Body of pancreas (tissue), 4 donors: ENCODE results near the gene DDIT3.

Source experiments
- POLR2A ChIP-seq, 3 donors: fragments of 450-650 bp; IDR thresholded peaks; one replicate each; pipeline ENCODE4 v1.6.1; 2016; ENCODE audit warnings: antibody characterized with exemption in 3 of 3, mild to moderate bottlenecking in 2 of 3
- TF ChIP-seq, protein P1 (sequence below), 7 experiments: fragments of 450-650 bp in 4 of 7; fragments of 200-600 bp in 3 of 7; sonication (generic) in 3 of 7; IDR thresholded peaks; one replicate each; pipeline ENCODE4 v1.5.1; 2016 to 2019; ENCODE audit warnings: antibody characterized with exemption in 7 of 7

DNA sequence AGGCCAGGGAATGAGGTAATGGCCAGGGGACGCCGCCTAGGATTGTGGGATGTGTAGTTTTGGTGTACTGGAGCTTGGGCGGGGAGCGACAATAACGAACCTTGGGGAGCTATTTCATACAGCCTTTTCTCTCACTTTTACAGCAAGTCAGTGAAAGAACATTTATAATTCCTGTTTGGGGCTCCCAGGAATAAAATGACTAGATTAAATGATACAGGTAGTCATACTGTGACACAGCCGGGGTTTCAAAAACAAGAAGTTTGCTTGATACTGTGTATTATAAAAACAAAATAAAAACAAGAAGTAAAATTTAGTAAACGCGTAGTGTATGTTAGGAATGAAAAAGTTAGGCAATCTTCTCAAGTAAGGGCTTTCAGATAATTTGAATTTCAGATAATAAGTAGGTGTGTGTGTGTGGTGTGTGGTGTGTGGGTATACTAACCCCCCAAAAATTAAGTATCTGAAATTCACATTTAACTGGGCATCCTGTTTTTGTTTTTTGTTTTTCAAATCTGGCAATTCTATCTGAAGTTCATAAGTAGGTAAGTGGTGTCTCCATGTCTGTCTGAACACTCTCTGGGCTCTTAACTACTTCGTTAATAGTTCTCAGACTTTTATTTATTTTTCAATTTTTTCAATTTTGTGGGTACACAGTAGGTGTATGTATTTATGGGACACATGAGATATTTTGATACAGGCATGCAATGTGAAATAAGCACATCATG is 27.1 kb upstream of the DDIT3 start:
- TF ChIP-seq, protein P1, sequence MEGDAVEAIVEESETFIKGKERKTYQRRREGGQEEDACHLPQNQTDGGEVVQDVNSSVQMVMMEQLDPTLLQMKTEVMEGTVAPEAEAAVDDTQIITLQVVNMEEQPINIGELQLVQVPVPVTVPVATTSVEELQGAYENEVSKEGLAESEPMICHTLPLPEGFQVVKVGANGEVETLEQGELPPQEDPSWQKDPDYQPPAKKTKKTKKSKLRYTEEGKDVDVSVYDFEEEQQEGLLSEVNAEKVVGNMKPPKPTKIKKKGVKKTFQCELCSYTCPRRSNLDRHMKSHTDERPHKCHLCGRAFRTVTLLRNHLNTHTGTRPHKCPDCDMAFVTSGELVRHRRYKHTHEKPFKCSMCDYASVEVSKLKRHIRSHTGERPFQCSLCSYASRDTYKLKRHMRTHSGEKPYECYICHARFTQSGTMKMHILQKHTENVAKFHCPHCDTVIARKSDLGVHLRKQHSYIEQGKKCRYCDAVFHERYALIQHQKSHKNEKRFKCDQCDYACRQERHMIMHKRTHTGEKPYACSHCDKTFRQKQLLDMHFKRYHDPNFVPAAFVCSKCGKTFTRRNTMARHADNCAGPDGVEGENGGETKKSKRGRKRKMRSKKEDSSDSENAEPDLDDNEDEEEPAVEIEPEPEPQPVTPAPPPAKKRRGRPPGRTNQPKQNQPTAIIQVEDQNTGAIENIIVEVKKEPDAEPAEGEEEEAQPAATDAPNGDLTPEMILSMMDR (IDR thresholded peaks at IDR 0.05) = peak in 1 of 7 experiments; percentile 4
- TF ChIP-seq POLR2A (IDR thresholded peaks at IDR 0.05) = no peak
